ENCODE measurements around the gene NAPA.

GRCh38 chr19:47508721-47509120 lies 6.1 kb downstream of the NAPA start:
- no peak for TF ChIP-seq RFX5 (IDR thresholded peaks at IDR 0.05; ENCODE audit: low read depth, low read length)
- no peak for TF ChIP-seq POLR2A (IDR thresholded peaks at IDR 0.05; ENCODE audit: low read depth, low read length)

All from GM12878 (cell line).